Transverse colon (tissue), 4 donors: Measurements from ENCODE around the gene ABCA8.

Experiments used
- POLR2A ChIP-seq: fragments of 450-650 bp; IDR thresholded peaks from one replicate; pipeline ENCODE4 v1.6.1; 2016; ENCODE audit warnings: antibody characterized with exemption, mild to moderate bottlenecking, moderate library complexity
- POLR2AphosphoS5 ChIP-seq, 3 donors: sonication (generic); formaldehyde crosslinking; IDR thresholded peaks; one replicate each; pipeline ENCODE4 v1.6.1; 2016; ENCODE audit warnings: antibody characterized with exemption in 3 of 3
- TF ChIP-seq, protein P1 (sequence below), 5 experiments: fragments of 200-600 bp in 3 of 5; fragments of 450-650 bp in 2 of 5; sonication (generic) in 3 of 5; IDR thresholded peaks; 1 replicate in 2 of 5; 2 replicates in 3 of 5; pipeline ENCODE4 v1.5.1; 2016 to 2017; ENCODE audit warnings: antibody characterized with exemption in 5 of 5, inconsistent platforms in 3 of 5, mild to moderate bottlenecking in 2 of 5, moderate library complexity in 1 of 5

DNA sequence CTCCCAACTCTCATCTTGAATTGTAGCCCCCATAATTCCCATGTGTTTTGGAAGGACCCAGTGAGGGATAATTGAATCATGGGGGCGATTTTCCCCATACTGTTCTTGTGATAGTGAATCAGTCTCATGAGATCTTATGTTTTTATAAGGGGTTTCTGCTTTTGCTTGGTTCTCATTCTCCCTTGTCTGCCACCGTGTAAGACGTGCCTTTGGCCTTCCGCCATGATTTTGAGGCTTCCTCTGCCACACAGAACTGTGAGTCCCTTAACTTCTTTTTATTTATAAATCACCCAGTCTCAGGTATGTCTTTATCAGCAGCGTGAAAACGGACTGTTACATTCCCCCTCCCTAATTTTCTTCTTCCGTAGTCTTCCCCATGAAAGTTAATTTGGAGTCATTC is 124.0 kb downstream of the ABCA8 start:
- TF ChIP-seq, protein P1, sequence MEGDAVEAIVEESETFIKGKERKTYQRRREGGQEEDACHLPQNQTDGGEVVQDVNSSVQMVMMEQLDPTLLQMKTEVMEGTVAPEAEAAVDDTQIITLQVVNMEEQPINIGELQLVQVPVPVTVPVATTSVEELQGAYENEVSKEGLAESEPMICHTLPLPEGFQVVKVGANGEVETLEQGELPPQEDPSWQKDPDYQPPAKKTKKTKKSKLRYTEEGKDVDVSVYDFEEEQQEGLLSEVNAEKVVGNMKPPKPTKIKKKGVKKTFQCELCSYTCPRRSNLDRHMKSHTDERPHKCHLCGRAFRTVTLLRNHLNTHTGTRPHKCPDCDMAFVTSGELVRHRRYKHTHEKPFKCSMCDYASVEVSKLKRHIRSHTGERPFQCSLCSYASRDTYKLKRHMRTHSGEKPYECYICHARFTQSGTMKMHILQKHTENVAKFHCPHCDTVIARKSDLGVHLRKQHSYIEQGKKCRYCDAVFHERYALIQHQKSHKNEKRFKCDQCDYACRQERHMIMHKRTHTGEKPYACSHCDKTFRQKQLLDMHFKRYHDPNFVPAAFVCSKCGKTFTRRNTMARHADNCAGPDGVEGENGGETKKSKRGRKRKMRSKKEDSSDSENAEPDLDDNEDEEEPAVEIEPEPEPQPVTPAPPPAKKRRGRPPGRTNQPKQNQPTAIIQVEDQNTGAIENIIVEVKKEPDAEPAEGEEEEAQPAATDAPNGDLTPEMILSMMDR (IDR thresholded peaks at IDR 0.05) = no peak
- no peak for TF ChIP-seq POLR2AphosphoS5 (IDR thresholded peaks at IDR 0.05)
- TF ChIP-seq POLR2A = no peak
